Activated CD8-positive, alpha-beta T cell treated with anti-CD3 and anti-CD28 coated beads, Interleukin-2, amount 10 ng/mL, durations not matched to agents 7 days and 5 days (primary cell): ENCODE results near the gene ACHE. TPM values are rescaled to one million over a fixed set of nuclear protein-coding genes. Genes with fewer than 3 reads are reported as not detected.
A peak's percentile ranks its signal among the peaks of the same experiment; 100 is the strongest.

ENCODE experiments used
- ATAC-seq: fragments of 150-1000 bp; cut with Tn5 transposase; one replicate; pipeline ENCODE4 v1.10.0; 2021; ENCODE audit warnings: moderate library complexity
- CTCF ChIA-PET: fragments of 350-600 bp; sonication (Branson Sonifier 250); formaldehyde crosslinking; loops from one replicate; lab custom pipeline; 2021; ENCODE audit warnings: antibody characterized with exemption; lab: Charles Lee
- POLR2A ChIA-PET: fragments of 350-600 bp; sonication (Branson Sonifier 250); formaldehyde crosslinking; loops from one replicate; lab custom pipeline; 2021; ENCODE audit warnings: antibody characterized with exemption; lab: Charles Lee
- DNase-seq: peaks from one replicate; pipeline ENCODE4 v3.0.0-alpha.2; 2020
- H3K27ac Mint-ChIP-seq: one replicate; pipeline ENCODE4 v1.8.0; 2021; ENCODE audit warnings: mild to moderate bottlenecking, mixed read lengths
- H3K27me3 Mint-ChIP-seq: one replicate; pipeline ENCODE4 v1.8.0; 2021; ENCODE audit warnings: low read depth, mixed read lengths
- H3K36me3 Mint-ChIP-seq: one replicate; pipeline ENCODE4 v1.8.0; 2021; ENCODE audit warnings: low read depth, mixed read lengths
- H3K4me1 Mint-ChIP-seq: one replicate; pipeline ENCODE4 v1.8.0; 2021; ENCODE audit warnings: low read depth, mixed read lengths
- H3K4me3 Mint-ChIP-seq: one replicate; pipeline ENCODE4 v1.8.0; 2021; ENCODE audit warnings: mild to moderate bottlenecking, mixed read lengths
- H3K9me3 Mint-ChIP-seq: one replicate; pipeline ENCODE4 v1.8.0; 2022; ENCODE audit warnings: mixed read lengths; ENCODE audit not compliant: insufficient read depth
- total RNA-seq, 2 experiments: library from RNA; stranded (reverse); gene quantifications; one replicate each; pipeline ENCODE4 v1.2.3, GENCODE V29; 2021

Gene ACHE
- total RNA-seq, 2 experiments from 2014 or later, result not detected

DNA sequence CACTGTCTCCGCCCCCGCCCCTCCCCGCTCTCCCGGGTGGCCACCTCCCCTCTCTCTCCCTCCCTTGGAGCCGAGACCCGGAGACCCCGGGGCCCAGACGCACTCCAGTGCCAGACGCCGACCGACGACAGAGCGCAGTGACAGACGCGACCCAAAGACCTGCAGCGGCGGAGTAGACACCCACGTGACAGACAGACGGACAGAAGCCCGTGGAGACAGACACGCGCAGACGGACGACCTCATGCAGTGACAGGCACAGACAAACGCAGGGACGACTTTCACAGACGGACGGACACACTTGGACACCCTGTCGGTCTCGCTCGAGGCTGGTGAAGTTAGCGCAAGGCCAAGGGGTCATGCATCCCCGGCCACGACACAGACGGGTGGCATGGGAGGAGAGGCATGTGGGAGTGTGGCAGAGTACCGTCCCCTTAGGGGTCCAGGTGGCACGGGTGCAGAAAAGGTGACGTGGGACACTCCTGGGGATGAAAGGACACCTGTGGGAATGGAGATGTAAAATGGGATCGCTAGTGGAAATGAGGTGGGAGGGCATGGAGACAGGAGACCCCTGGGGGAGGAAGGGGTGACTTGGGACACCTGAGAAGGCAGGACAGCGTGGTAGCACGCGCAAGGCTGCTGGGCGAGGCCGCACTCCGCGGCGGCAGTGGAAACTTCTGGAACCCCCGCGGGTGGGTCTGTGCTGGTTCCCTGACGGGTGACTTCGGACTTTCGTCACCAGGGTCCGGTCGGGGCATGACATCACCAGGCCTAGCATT, 456 bp upstream of the ACHE start:
- Mint-ChIP-seq H3K4me3 (peak overlapping the region; percentile 29), H3K27ac (no peak overlapping the region), H3K4me1 (peaks cover 11% of the 10 kb centered on the region), H3K36me3 (peaks cover 2% of the 10 kb centered on the region), H3K27me3 (peaks cover 38% of the 10 kb centered on the region), H3K9me3 (no peaks in the 10 kb centered on the region)
- ATAC-seq (no peak), DNase-seq (no peak)
- ChIA-PET POLR2A (no interaction called here), CTCF (interaction anchor here (1.4 to 1.9 kb wide), 2 partner anchors 163 to 181 kb away, joined by 7 to 9 read pairs; no protein-coding TSS in a partner anchor)

DNA sequence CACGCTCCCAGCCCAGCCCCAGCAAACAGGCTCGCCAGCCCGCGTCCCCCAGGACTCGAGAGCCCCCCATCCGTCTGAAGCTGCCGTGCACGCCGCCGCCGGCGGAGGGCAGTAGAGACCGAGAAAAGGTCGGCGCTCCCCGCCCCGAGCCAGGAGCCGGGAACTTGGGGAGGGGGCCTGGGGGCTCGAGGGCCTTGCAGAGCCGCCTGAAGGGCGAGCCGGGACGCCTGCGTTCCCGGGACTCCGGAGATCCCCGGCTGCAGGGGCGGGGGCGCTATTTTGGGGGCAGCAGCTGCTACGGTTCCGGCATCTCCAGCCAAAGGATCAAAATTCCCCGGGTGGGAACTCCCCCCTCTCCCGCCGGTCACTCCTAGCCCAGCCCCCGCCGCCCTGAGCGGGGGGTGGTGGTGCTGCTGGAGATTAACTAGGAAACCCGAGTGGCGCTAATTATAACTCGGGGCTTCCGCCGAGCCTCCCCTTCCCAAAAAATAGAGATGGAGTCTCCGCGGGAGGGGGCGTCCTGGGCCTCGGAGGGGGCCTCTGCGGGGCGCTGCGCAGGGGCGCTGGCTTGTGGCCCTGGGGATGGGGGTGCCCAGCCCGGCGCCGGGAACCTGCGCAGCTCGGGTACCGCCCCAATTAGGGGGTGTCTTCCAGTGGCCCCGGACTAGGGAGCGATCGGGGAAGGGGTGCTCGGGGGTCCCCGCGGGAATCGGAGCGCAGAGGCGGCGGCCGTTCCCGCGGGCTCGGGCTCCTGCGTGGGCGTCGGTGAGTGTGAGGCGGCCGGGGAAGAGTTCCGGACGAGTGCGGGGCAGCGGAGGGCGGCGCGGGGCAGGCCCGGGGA, 608 bp downstream of the ACHE start:
- CTCF ChIA-PET, result interaction anchor here (1.1 to 1.9 kb wide), 9 partner anchors 20 to 349 kb away, joined by 3 to 9 read pairs (median 5); partner anchors contain the start of genes POP7, SLC12A9 and SRRT
- Mint-ChIP-seq H3K27ac (no peak overlapping the region), H3K4me1 (peaks cover 20% of the 10 kb centered on the region), H3K27me3 (peaks cover 38% of the 10 kb centered on the region), H3K4me3 (no peak overlapping the region), H3K36me3 (peaks cover 2% of the 10 kb centered on the region), H3K9me3 (no peaks in the 10 kb centered on the region)
- POLR2A ChIA-PET, result interaction anchor here (1.5 kb wide), 1 partner anchor 163 kb away, joined by 4 read pairs; no protein-coding TSS in a partner anchor
- peak; percentile 56 for DNase-seq
- ATAC-seq, result peak; percentile 22

DNA sequence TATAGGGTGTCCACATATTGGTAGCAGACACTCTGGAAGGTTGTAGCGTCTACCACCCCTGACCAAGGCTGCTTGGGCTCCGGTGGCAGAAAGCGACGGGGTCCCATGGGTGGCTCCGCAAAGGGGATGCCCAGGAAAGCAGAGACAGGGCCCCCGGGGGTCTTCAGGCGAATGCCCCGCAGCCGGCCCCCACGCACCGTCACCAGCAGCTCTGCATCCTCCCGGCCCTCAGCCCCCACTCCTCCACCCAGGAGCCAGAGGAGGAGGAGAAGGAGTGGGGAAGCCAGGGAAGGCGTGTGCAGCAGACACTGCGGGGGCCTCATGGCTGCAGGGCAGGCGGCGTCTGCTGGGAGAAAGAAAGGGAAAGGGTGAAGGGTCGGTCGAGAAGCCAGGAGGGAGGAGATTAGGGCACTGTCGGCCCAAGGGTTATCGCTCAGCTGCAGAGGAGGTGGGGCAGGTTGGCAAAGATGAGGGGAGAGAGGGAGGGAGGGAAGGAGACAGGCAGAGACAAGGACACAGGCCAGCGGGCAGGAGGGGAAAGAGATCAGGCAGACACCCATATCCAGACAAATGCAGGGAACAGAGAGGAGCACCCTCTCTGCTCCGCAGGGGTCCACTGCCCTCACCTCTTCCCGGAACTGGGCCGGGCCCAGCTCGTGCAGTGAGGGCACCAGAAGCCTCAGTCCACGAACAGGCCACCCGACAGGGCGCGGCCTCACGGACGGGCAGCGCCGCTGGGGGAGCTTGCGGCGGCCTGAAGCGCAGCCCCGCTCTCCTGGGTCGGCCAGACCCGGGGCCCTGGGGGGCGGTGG, 1.6 kb downstream of the ACHE start:
- ATAC-seq (no peak), DNase-seq (no peak)
- ChIA-PET POLR2A (interaction anchor here (1.1 to 1.6 kb wide), 3 partner anchors 10 to 164 kb away, joined by 3 to 7 read pairs (median 4); partner anchors contain the start of gene SRRT), CTCF (interaction anchor here (1.1 to 1.9 kb wide), 7 partner anchors 19 to 298 kb away, joined by 3 to 8 read pairs (median 5); partner anchors contain the start of genes POP7, SLC12A9 and SRRT)
- Mint-ChIP-seq H3K4me1 (peaks cover 21% of the 10 kb centered on the region), H3K27ac (no peak overlapping the region), H3K9me3 (no peaks in the 10 kb centered on the region), H3K36me3 (peaks cover 2% of the 10 kb centered on the region), H3K4me3 (no peak overlapping the region), H3K27me3 (peaks cover 38% of the 10 kb centered on the region)

DNA sequence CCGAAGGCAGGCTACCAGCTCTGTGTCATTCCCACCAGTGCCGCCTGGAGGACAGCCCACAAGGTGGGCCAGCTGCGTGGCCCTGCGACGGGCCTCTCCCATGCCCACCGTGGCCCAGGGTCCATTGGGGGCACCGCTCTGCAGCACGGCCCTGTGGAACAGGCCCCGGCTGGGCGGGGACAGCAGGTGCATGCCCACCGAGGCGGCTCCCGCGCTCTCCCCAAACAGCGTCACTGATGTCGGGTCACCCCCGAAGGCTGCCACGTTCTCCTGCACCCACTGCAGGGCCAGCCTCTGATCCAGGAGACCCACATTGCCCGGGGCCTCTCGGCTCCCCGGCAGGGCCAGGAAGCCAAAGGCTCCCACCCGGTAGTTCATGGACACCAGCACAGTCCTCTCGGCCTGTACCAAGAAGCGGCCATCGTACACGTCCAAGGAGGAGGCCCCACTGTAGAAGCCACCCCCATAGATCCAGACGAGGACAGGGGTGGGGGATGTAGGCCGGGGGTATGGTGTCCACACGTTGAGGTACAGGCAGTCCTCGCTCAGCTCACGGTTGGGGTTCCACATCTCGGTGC, 2.3 kb downstream of the ACHE start:
- Mint-ChIP-seq H3K27ac (no peak overlapping the region), H3K4me1 (peaks cover 24% of the 10 kb centered on the region), H3K27me3 (peaks cover 38% of the 10 kb centered on the region), H3K36me3 (peaks cover 7% of the 10 kb centered on the region), H3K4me3 (no peak overlapping the region), H3K9me3 (no peaks in the 10 kb centered on the region)
- DNase-seq, result no peak
- ATAC-seq, result no peak
- ChIA-PET CTCF (interaction anchor here (1.2 to 1.5 kb wide), 2 partner anchors 41 to 166 kb away, joined by 3 to 8 read pairs; partner anchors contain the start of gene SLC12A9), POLR2A (interaction anchor here (1.1 to 1.6 kb wide), 2 partner anchors 9 to 18 kb away, joined by 3 to 7 read pairs; partner anchors contain the start of gene SRRT)

DNA sequence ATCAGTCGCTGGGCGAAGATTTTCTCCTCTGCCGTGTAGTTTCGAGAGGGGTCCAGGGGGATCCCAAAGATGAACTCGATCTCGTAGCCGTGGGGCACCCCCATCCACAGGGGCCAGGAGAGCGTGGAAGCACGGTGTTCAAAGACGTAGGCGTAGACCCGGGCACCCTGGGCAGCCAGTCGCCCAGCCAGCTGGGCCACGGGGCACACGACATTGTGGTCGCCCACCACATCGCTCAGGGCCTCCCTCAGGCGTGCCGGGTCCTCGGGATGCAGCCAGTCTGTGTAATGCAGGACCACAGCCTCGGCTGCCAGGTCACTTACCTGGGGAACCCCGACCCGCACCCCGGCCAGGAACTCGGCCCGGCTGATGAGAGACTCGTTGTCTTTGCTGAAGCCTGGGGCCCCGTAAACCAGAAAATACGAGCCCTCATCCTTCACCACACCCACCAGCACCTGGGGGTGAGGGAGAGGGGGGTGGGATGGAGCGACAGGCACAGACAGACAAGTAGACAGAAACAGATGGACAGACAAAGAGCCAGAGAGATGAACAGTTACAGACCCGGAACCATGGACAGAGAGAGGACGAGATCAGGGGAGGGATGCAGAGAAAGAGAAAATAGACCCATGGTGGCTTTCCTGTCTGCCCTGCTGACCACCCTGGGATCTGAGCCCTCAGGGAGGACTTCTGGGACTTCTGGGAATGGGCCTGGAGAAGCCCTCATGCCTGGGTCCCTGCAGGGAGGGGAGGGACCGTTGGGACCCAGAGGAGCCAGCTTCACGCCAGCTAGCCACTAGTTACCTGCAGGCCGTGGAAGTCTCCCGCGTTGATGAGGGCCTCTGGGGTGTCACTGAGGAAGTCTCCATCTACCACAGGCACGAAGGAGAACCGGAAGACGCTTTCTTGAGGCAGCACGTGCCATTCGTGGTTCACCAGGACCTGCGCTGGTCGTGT, 3.0 kb downstream of the ACHE start:
- no peak overlapping the region for H3K27ac Mint-ChIP-seq
- H3K36me3 Mint-ChIP-seq, result peaks cover 15% of the 10 kb centered on the region
- no peaks in the 10 kb centered on the region for H3K9me3 Mint-ChIP-seq
- peaks cover 32% of the 10 kb centered on the region for H3K27me3 Mint-ChIP-seq
- ChIA-PET CTCF (no interaction called here), POLR2A (interaction anchor here (1.0 to 1.6 kb wide), 3 partner anchors 9 to 17 kb away, joined by 3 to 7 read pairs (median 3); partner anchors contain the start of gene SRRT)
- ATAC-seq (no peak), DNase-seq (no peak)
- no peak overlapping the region for H3K4me3 Mint-ChIP-seq
- peaks cover 32% of the 10 kb centered on the region for H3K4me1 Mint-ChIP-seq

DNA sequence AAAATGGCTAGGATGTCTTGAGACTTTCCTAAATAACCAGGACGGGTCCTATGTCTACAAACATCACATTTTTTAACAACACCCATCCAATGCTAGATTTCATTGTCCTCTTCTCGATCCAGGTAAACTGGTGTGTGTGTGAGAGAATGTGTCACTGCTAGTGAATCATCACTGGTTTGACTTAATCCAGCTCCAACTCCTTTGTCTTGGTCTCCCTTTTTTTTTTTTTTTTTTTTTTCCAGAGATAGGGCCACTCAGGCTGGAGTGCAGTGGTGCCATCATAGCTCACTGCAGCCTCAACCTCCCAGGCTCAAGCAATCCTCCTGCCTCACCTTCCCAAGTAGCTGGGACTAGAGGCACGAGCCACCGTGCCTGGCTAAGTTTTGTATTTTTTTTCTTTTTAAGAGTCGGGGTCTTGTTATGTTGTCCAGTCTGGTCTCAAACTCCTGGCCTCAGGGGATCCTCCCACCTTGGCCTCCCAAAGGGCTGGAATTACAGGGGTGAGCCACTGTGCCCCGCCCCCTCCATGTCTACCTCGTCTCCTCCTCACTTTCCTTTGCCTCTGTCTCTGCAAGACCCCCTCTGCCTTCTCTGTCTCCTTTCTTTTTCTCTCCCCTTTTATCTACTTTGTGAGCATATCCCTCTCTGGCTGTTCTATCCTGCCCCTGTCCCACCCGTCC, 4.0 kb downstream of the ACHE start:
- Mint-ChIP-seq H3K4me1 (peaks cover 41% of the 10 kb centered on the region), H3K27me3 (peaks cover 29% of the 10 kb centered on the region), H3K9me3 (no peaks in the 10 kb centered on the region), H3K36me3 (peaks cover 24% of the 10 kb centered on the region), H3K4me3 (peak overlapping the region; percentile 56), H3K27ac (peak overlapping the region; percentile 41)
- POLR2A ChIA-PET, result interaction anchor here (1.0 kb wide), 1 partner anchor 17 kb away, joined by 3 read pairs; the partner anchor contains the start of gene SRRT
- CTCF ChIA-PET, result interaction anchor here (1.2 kb wide), 1 partner anchor 167 kb away, joined by 3 read pairs; no protein-coding TSS in a partner anchor
- ATAC-seq (no peak), DNase-seq (no peak)

DNA sequence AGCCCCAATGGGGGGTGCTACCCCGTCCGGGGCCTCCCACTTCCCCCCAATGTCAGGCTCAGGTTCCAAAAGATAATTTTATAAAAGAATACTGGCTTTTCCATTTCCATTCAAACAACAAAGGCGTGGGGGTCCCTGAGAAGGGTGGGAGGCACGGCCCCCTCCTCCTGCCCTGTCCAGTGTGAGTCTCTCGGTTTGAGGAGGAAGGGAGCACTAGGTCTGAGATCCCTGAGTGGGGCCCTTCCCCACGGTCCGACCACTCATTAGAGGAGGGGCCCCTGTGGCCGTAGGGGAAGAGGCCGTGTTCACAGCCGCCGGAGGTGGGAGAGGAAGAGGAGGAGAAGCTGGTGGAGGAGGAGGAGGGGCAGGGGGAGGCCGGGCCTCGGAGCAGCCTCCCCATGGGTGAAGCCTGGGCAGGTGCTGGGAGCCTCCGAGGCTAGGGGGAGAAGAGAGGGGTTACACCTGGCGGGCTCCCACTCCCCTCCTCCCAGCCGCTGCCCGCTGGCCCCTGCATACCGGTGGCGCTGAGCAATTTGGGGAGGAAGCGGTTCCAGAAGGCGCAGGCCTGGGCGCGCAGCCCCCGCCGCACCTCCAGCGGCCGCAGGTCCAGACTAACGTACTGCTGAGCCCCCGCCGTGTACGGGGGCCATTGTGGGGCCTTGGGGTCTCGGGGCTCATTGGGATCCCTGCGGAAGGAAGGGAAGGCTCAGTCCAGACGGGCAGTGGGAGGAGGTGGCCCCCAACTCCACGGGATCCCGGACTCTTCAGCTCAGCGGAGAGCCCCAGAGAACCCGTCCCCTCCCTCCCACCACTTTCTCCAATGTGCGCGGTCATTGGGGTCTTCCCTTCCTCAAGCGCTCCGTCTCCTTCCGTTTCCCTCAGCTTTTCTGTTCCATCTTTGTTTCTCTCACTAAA, 4.8 kb downstream of the ACHE start:
- peak overlapping the region; percentile 57 for H3K27ac Mint-ChIP-seq
- no peaks in the 10 kb centered on the region for H3K9me3 Mint-ChIP-seq
- H3K4me1 Mint-ChIP-seq, result peaks cover 40% of the 10 kb centered on the region
- no peak for ATAC-seq
- DNase-seq, result no peak
- ChIA-PET POLR2A (interaction anchor here (0.7 to 5.4 kb wide), 5 partner anchors 14 to 1531 kb away, joined by 3 to 115 read pairs (median 3); partner anchors contain the start of genes PLOD3, SRRT, TRIM56 and ZNHIT1), CTCF (interaction anchor here (1.2 to 1.4 kb wide), 3 partner anchors 16 to 168 kb away, joined by 3 to 13 read pairs (median 4); partner anchors contain the start of gene SRRT)
- peak overlapping the region; percentile 82 for H3K4me3 Mint-ChIP-seq
- H3K36me3 Mint-ChIP-seq, result peaks cover 30% of the 10 kb centered on the region
- H3K27me3 Mint-ChIP-seq, result peaks cover 23% of the 10 kb centered on the region

DNA sequence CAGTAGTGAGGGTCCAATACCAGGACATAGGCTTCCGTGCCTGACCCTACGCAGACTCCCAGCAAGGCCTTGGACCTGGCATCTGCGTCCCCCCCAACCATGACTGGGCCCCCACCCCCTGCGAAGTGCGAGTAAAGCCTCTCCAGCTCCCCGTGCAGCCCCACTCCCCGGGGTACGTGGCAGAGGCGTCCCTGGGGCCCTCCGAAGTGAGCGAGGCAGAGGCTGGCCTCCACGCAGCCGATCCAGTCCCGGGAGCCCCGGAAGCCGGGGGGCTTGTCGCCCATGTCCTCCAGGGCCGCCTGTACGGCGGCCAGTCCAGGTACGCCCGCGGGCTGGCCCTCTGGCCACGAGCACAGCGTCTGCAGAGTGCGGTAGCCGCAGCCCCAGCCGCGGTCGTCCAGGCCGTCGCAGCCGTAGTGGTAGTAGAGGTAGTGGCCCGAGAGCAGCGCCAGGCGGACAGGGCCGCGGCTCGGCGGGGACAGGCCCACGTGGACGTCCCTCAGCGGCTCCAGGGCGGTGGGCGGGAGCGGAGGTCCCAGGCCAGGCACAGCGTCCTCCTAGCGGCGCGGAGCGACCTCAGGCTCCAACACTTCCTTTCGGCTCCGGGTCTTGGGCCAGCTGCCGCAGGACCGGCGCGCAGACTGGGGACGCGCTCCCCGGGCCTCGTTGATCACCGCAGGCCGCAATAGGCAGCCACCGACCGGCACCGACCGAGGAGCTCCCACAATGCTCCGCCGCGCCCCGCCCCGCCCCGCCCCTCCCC, 6.5 kb downstream of the ACHE start, which contains the start of gene UFSP1:
UFSP1 (minus strand) TSS at position 728 of the 763 bp plus-strand sequence; CDS start at position 284, 444 bp downstream.
- ATAC-seq (peak; percentile 53), DNase-seq (no peak)
- Mint-ChIP-seq H3K36me3 (peaks cover 46% of the 10 kb centered on the region), H3K4me3 (peak within 1 kb of the TSS; percentile 82), H3K27ac (peak within 1 kb of the TSS; percentile 91), H3K4me1 (peaks cover 50% of the 10 kb centered on the region), H3K27me3 (peaks cover 19% of the 10 kb centered on the region), H3K9me3 (no peaks in the 10 kb centered on the region)
- ChIA-PET CTCF (interaction anchor here (0.6 to 1.5 kb wide), 13 partner anchors 11 to 355 kb away, joined by 3 to 13 read pairs (median 6); partner anchors contain the start of genes POP7, SLC12A9 and SRRT), POLR2A (interaction anchor here (0.7 to 5.4 kb wide), 5 partner anchors 13 to 328 kb away, joined by 3 to 115 read pairs (median 4); partner anchors contain the start of genes PLOD3, SRRT, TRIM56 and ZNHIT1)
